Calu3 (cell line): ENCODE measurements around the gene TEX101. TPM values are rescaled to one million over a fixed set of nuclear protein-coding genes. Genes with fewer than 3 reads are reported as not detected.
"Not testable (repeated sequence)": the region's sequence is repeated elsewhere in the genome, so short reads cannot be mapped to it uniquely, and the experiment has no call there.

Experiments
- BruUV-seq: library from RNA; stranded (reverse); fragments of 400-500 nt; replicated peaks from 2 replicates; lab custom pipeline; 2021; lab: Mats Ljungman, UMichigan
- CTCF ChIA-PET: fragments of 300-600 bp; sonication (Branson Sonifier 250); formaldehyde crosslinking; loops from one replicate; lab custom pipeline; 2022; ENCODE audit warnings: antibody characterized with exemption; lab: Charles Lee
- DNase-seq: peaks from one replicate; pipeline ENCODE4 v3.0.0; 2022
- H3K27ac Mint-ChIP-seq: one replicate; pipeline ENCODE4 v1.8.0; 2022; ENCODE audit warnings: mixed read lengths; ENCODE audit not compliant: unreplicated experiment
- H3K27me3 Mint-ChIP-seq: one replicate; pipeline ENCODE4 v1.8.0; 2022; ENCODE audit warnings: mixed read lengths; ENCODE audit not compliant: unreplicated experiment
- H3K36me3 Mint-ChIP-seq: one replicate; pipeline ENCODE4 v1.8.0; 2022; ENCODE audit warnings: mild to moderate bottlenecking, moderate library complexity, mixed read lengths; ENCODE audit not compliant: insufficient read depth, unreplicated experiment
- H3K4me1 Mint-ChIP-seq: one replicate; pipeline ENCODE4 v1.8.0; 2022; ENCODE audit warnings: mild to moderate bottlenecking, low read depth, mixed read lengths; ENCODE audit not compliant: unreplicated experiment
- H3K4me3 Mint-ChIP-seq: one replicate; pipeline ENCODE4 v1.8.0; 2022; ENCODE audit warnings: mild to moderate bottlenecking, low read depth, moderate library complexity, mixed read lengths; ENCODE audit not compliant: unreplicated experiment
- H3K9me3 Mint-ChIP-seq: one replicate; pipeline ENCODE4 v1.8.0; 2022; ENCODE audit warnings: low read depth, mixed read lengths; ENCODE audit not compliant: unreplicated experiment
- intact Hi-C: fragments of 100-400 bp; cut with micrococcal nuclease; formaldehyde crosslinking; loops from one replicate; pipeline ENCODE4 v1.10.0; 2022; ENCODE audit not compliant: unreplicated experiment
- total RNA-seq: library from RNA; stranded (reverse); gene quantifications from 2 replicates; pipeline ENCODE4 v1.2.3, GENCODE V29; 2022
- TF ChIP-seq, protein P1 (sequence below): fragments of 200-600 bp; IDR thresholded peaks from one replicate; pipeline ENCODE4 v1.8.0; 2022; ENCODE audit warnings: antibody characterized with exemption; ENCODE audit not compliant: unreplicated experiment

Gene TEX101
- total RNA-seq, 1 experiment from 2014 or later = not detected

DNA sequence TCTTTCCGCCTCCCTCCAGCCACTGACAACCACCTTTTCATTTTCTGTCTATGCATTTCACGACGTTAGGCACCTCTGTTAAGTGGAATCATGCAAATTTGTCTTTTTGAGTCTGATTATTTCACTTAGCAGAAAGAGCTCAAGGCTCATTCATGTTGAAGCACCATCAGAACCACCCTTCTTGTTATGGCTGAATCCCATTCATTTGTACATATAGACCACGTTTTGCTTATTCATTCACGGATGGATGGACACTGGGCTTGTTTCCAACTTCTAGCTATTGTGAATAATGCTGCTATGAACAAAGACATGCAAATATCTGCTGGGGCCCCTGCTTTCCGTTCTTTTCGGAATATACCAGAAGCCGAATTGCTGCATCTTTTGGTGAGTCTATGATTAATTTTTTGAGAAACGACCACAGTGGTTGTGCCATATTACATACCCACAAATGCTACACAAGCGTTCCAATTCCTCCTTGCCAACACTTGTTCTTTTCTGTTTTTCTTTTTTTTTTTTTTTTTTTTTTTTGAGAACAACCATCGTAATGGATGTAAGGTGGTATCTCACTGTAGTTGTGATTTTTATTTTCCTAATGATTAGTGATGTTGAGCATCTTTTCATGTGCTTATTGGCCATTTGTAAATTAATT, 23.7 kb upstream of the TEX101 start:
- H3K27ac Mint-ChIP-seq, intact Hi-C loops: not testable (repeated sequence)

GRCh38 chr19:43391552-43391935, 23.1 kb upstream of the TEX101 start:
- CTCF ChIA-PET, intact Hi-C loops, H3K27ac Mint-ChIP-seq, H3K36me3 Mint-ChIP-seq, BruUV-seq, H3K4me1 Mint-ChIP-seq, H3K4me3 Mint-ChIP-seq, H3K9me3 Mint-ChIP-seq, DNase-seq: not testable (repeated sequence)
- peaks cover 78% of the 10 kb centered on the region for H3K27me3 Mint-ChIP-seq

More for the DNA sequence above, 23.7 kb upstream of the TEX101 start:
- H3K4me3 Mint-ChIP-seq, CTCF ChIA-PET, H3K9me3 Mint-ChIP-seq, H3K36me3 Mint-ChIP-seq, DNase-seq, BruUV-seq, H3K4me1 Mint-ChIP-seq: not testable (repeated sequence)
- peaks cover 73% of the 10 kb centered on the region for H3K27me3 Mint-ChIP-seq

DNA sequence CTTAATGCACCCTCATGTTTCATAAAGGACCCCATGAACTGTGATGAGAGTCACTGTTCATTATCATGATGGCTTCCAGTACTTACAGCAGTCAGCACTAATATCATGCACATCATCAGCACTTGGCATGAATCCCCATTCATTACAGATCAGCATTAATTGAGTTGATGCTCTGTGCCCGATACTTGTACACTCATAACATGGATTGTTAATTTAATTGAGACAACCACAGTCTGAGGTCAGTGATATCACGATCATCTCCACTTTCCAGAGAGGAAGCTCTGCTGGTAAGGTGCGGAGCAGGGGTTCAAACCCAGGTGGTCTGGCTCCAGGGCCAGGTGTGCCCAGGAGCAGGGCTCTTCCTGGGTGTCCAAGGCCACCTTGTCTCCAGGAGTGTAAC, 21.2 kb upstream of the TEX101 start:
- CTCF ChIA-PET, intact Hi-C loops, BruUV-seq, H3K4me3 Mint-ChIP-seq, H3K36me3 Mint-ChIP-seq, H3K4me1 Mint-ChIP-seq, DNase-seq, H3K27ac Mint-ChIP-seq, H3K9me3 Mint-ChIP-seq: not testable (repeated sequence)
- peaks cover 76% of the 10 kb centered on the region for H3K27me3 Mint-ChIP-seq

DNA sequence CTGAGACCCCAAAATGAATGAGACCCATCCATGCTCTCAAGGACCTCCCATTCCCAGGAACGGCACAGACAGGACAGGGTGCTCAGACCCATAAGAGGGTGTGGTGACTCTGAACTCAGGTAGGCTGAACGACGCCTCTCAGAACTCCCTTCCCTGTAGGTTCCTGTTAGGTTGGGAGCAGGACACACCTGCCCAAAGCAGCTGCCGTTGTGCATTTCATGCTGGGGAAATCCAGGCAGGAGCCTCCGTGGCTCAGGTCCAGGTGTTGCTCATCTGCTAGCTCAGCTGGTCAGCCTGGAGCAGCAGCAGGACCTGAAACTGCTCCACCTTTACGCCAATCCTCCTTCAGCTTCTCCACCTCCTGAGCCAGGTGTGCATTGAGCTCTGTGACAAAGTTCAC, 19.1 kb upstream of the TEX101 start:
- CTCF ChIA-PET = no interaction called here
- H3K36me3 Mint-ChIP-seq = no peaks in the 10 kb centered on the region
- no peaks in the 10 kb centered on the region for H3K4me1 Mint-ChIP-seq
- no peak for DNase-seq
- H3K4me3 Mint-ChIP-seq = no peak overlapping the region
- peaks cover 74% of the 10 kb centered on the region for H3K27me3 Mint-ChIP-seq
- H3K27ac Mint-ChIP-seq = no peak overlapping the region
- intact Hi-C loops = no loop called here
- TF ChIP-seq, protein P1, sequence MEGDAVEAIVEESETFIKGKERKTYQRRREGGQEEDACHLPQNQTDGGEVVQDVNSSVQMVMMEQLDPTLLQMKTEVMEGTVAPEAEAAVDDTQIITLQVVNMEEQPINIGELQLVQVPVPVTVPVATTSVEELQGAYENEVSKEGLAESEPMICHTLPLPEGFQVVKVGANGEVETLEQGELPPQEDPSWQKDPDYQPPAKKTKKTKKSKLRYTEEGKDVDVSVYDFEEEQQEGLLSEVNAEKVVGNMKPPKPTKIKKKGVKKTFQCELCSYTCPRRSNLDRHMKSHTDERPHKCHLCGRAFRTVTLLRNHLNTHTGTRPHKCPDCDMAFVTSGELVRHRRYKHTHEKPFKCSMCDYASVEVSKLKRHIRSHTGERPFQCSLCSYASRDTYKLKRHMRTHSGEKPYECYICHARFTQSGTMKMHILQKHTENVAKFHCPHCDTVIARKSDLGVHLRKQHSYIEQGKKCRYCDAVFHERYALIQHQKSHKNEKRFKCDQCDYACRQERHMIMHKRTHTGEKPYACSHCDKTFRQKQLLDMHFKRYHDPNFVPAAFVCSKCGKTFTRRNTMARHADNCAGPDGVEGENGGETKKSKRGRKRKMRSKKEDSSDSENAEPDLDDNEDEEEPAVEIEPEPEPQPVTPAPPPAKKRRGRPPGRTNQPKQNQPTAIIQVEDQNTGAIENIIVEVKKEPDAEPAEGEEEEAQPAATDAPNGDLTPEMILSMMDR = no peak
- BruUV-seq = no TSS peak
- H3K9me3 Mint-ChIP-seq = no peaks in the 10 kb centered on the region

GRCh38 chr19:43406297-43406696, 8.4 kb upstream of the TEX101 start:
- DNase-seq = no peak
- Mint-ChIP-seq H3K9me3 (no peaks in the 10 kb centered on the region), H3K27me3 (peaks cover 21% of the 10 kb centered on the region), H3K4me3 (no peak overlapping the region), H3K27ac (no peak overlapping the region), H3K36me3 (no peaks in the 10 kb centered on the region), H3K4me1 (no peaks in the 10 kb centered on the region)
- intact Hi-C loops = no loop called here
- TF ChIP-seq, protein P1 = no peak
- CTCF ChIA-PET = no interaction called here
- BruUV-seq = no TSS peak
